OCI-LY3 (cell line): Measurements from ENCODE around the gene TRIM63.

Source experiments
- H2AFZ ChIP-seq: fragments of 200-600, 300-600 bp; shearing (Covaris generic); 2 replicates; pipeline ENCODE4 v1.6.0; 2014; ENCODE audit warnings: antibody characterized with exemption, low read depth, low read length
- H3K27ac ChIP-seq: fragments of 200-600, 300-600 bp; sonication (generic); 2 replicates; pipeline ENCODE4 v1.5.1; 2014; ENCODE audit warnings: mild to moderate bottlenecking, low read length, moderate library complexity, mixed read lengths
- H3K27me3 ChIP-seq: fragments of 200-600, 300-600 bp; sonication (generic); 2 replicates; pipeline ENCODE4 v1.6.1; 2014; ENCODE audit warnings: low read depth, low read length, mixed read lengths
- H3K36me3 ChIP-seq: fragments of 200-600, 300-600 bp; sonication (generic); replicated peaks from 2 replicates; pipeline ENCODE3; 2014; ENCODE audit warnings: low read depth, low read length, mixed read lengths
- H3K4me1 ChIP-seq: fragments of 300-600, 200-600 bp; sonication (generic); 2 replicates; pipeline ENCODE4 v1.6.1; 2014; ENCODE audit warnings: low read length, mixed read lengths
- H3K4me2 ChIP-seq: fragments of 200-600, 300-600 bp; sonication (generic); 2 replicates; pipeline ENCODE4 v1.6.1; 2014; ENCODE audit warnings: low read length, mixed read lengths
- H3K4me3 ChIP-seq: fragments of 300-600, 200-600 bp; sonication (generic); 2 replicates; pipeline ENCODE4 v1.5.1; 2014; ENCODE audit warnings: antibody characterized with exemption, mild to moderate bottlenecking, low read length, moderate library complexity
- H3K79me2 ChIP-seq: fragments of 300-600, 200-600 bp; shearing (Covaris generic); 2 replicates; pipeline ENCODE4 v1.6.1; 2014; ENCODE audit warnings: mild to moderate bottlenecking, low read length, mixed read lengths
- H3K9ac ChIP-seq: fragments of 300-600, 200-600 bp; shearing (Covaris generic); 2 replicates; pipeline ENCODE4 v1.6.0; 2014; ENCODE audit warnings: mild to moderate bottlenecking, low read length, moderate library complexity
- H3K9me3 ChIP-seq: fragments of 200-600, 300-600 bp; shearing (Covaris generic); 2 replicates; pipeline ENCODE4 v1.6.1; 2014; ENCODE audit warnings: low read length, mixed read lengths; ENCODE audit not compliant: insufficient read depth
- H4K20me1 ChIP-seq: fragments of 200-600, 300-600 bp; sonication (generic); 2 replicates; pipeline ENCODE4 v1.6.1; 2016; ENCODE audit warnings: low read length, mixed read lengths; ENCODE audit not compliant: insufficient read depth
- EZH2phosphoT487 ChIP-seq: fragments of 200-600 bp; shearing (Covaris generic); IDR thresholded peaks from 2 replicates; pipeline ENCODE4 v1.6.1; 2018; ENCODE audit warnings: antibody characterized with exemption, mixed run types, low read depth
- TF ChIP-seq, protein P1 (sequence below): fragments of 200-600, 300-600 bp; sonication (generic); IDR thresholded peaks from 2 replicates; pipeline ENCODE4 v1.5.1; 2014; ENCODE audit warnings: antibody characterized with exemption, low read length, low read depth

Gene TRIM63

DNA sequence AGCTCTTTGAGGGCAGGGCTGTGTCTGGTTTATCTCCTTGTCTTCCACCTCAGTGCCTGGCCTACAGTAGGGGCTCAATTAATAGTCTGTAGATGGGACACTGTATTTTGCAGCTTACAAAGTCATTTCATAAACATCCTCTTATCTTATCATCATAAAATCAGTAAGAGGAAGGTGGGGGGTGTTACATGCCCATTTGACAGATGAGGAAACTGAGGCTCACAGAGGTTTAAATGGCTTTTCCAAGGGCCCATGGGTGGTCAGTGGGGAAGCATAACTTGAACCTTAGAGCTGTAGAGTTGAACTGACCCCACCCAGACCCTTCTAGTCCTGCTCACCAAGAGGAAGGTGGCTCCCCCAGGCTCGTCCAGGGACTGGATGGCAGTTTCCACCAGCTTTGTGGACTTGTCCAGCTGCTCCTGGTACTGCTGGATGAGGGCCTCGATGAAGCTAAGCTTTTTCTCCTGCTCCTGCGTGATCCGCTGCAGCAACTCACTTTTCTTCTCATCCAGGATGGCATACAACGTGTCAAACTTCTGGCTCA, 9.3 kb downstream of the TRIM63 start:
- no peaks in the 10 kb centered on the region for H3K79me2 ChIP-seq
- H2AFZ ChIP-seq: no peak overlapping the region
- H3K9me3 ChIP-seq: no peaks in the 10 kb centered on the region
- no peak overlapping the region for H3K27ac ChIP-seq
- H3K36me3 ChIP-seq: no peaks in the 10 kb centered on the region
- no peaks in the 10 kb centered on the region for H3K27me3 ChIP-seq
- TF ChIP-seq, protein P1, sequence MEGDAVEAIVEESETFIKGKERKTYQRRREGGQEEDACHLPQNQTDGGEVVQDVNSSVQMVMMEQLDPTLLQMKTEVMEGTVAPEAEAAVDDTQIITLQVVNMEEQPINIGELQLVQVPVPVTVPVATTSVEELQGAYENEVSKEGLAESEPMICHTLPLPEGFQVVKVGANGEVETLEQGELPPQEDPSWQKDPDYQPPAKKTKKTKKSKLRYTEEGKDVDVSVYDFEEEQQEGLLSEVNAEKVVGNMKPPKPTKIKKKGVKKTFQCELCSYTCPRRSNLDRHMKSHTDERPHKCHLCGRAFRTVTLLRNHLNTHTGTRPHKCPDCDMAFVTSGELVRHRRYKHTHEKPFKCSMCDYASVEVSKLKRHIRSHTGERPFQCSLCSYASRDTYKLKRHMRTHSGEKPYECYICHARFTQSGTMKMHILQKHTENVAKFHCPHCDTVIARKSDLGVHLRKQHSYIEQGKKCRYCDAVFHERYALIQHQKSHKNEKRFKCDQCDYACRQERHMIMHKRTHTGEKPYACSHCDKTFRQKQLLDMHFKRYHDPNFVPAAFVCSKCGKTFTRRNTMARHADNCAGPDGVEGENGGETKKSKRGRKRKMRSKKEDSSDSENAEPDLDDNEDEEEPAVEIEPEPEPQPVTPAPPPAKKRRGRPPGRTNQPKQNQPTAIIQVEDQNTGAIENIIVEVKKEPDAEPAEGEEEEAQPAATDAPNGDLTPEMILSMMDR: no peak
- TF ChIP-seq EZH2phosphoT487: no peak
- H3K4me1 ChIP-seq: no peaks in the 10 kb centered on the region
- no peak overlapping the region for H3K4me2 ChIP-seq
- H4K20me1 ChIP-seq: no peaks in the 10 kb centered on the region
- H3K4me3 ChIP-seq: no peak overlapping the region
- H3K9ac ChIP-seq: no peak overlapping the region

DNA sequence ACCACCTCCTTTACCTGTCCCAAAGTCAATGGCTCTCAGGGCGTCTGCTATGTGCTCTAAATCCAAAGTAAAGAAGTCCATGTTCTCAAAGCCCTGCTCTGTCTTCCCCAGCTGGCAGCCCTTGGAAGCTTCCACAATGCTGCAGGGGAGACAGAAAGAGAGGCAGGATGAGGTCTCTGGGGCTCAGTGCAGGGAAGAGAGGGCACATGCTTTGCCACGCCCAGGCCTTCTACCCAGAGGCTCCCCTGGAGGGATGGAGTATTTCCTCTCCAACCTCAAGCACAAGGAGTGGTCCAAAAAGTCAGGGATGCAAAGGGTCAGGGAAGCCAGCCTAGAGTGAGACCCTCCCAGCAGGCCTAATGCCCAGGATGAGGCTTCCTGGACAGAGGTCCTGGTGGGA, 10.2 kb downstream of the TRIM63 start:
- no peak overlapping the region for H3K4me3 ChIP-seq
- H3K27me3 ChIP-seq: no peaks in the 10 kb centered on the region
- no peaks in the 10 kb centered on the region for H3K9me3 ChIP-seq
- no peak overlapping the region for H3K27ac ChIP-seq
- H3K9ac ChIP-seq: no peak overlapping the region
- no peaks in the 10 kb centered on the region for H3K4me1 ChIP-seq
- no peaks in the 10 kb centered on the region for H3K36me3 ChIP-seq
- no peak for TF ChIP-seq EZH2phosphoT487
- TF ChIP-seq, protein P1: no peak
- no peaks in the 10 kb centered on the region for H4K20me1 ChIP-seq
- no peak overlapping the region for H3K4me2 ChIP-seq
- no peaks in the 10 kb centered on the region for H3K79me2 ChIP-seq
- no peak overlapping the region for H2AFZ ChIP-seq

DNA sequence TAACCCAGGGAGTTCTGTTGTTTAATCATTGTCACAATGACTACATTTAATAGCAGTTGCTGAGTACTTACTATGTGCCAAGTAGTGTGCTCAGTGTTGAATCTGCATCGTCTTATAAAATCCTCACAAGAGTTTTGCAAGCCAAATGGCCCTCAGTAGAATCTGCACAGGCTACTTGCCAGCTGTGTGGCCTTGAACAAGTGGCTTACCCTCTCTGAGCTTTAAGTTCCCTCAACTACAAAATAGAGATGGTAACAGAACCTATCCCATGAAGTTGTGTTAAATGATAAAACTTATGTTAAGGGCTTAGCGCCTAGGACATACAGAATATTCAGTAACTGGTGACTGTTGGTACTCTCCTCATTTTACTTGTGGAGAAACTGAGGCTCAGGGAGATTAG, 12.4 kb downstream of the TRIM63 start:
- Histone ChIP-seq H3K4me1 (no peaks in the 10 kb centered on the region), H4K20me1 (no peaks in the 10 kb centered on the region), H2AFZ (no peak overlapping the region), H3K27me3 (no peaks in the 10 kb centered on the region), H3K9ac (no peak overlapping the region), H3K79me2 (no peaks in the 10 kb centered on the region), H3K27ac (no peak overlapping the region), H3K9me3 (no peaks in the 10 kb centered on the region), H3K36me3 (no peaks in the 10 kb centered on the region), H3K4me2 (no peak overlapping the region), H3K4me3 (no peak overlapping the region)
- TF ChIP-seq, protein P1: no peak

DNA sequence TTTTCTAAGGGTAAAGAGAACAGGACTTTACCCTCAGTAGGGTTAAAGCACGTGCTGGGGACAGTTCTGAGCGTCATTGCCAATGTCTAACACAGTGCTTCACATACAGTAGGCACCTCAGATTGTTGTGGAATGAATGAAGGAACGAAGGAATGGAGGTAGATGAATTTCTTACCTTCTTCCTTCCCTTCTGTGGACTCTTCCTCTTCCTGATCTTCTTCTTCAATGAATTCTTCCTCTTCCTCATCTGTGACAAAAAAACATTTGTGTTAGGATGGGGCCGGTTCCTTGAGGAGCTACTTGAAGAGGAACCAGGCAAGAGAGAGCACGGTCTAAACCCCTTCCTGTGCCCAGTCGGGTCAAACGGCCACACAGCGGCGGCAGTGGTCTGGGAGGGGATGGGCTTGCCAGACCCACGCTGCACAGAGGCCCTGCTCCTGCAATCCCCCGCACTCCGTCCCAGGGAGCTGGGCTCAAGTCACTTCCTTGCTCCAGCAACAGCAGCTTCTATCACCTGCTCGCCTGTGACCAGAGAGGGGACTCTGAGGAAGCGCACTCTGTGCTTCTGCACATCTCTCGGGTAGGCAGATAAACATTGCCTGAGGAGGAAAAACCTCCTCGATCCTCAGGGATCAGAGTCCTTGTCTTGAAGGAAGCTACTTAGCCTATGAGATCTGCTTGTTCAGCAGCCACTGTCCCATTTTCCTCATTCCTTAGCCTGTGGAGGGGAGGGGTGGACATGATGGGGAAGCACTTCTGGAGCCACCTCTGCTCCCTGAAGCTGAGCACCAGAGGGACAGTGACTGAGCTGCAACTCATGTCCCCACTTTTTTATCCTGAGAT, 13.5 kb downstream of the TRIM63 start:
- no peak overlapping the region for H3K4me3 ChIP-seq
- H3K4me1 ChIP-seq: no peaks in the 10 kb centered on the region
- no peaks in the 10 kb centered on the region for H3K9me3 ChIP-seq
- no peaks in the 10 kb centered on the region for H3K36me3 ChIP-seq
- H3K79me2 ChIP-seq: no peaks in the 10 kb centered on the region
- TF ChIP-seq EZH2phosphoT487: no peak
- TF ChIP-seq, protein P1: no peak
- no peaks in the 10 kb centered on the region for H4K20me1 ChIP-seq
- no peak overlapping the region for H3K9ac ChIP-seq
- no peak overlapping the region for H3K27ac ChIP-seq
- no peak overlapping the region for H3K4me2 ChIP-seq
- H2AFZ ChIP-seq: no peak overlapping the region
- H3K27me3 ChIP-seq: no peaks in the 10 kb centered on the region
